Dermis microvascular lymphatic vessel endothelial cell (primary cell): ENCODE data around the gene HOXA3. TPM values are rescaled to one million over a fixed set of nuclear protein-coding genes. Genes with fewer than 3 reads are reported as not detected.
A peak's percentile ranks its signal among the peaks of the same experiment; 100 is the strongest.

Experiments
- DNase-seq, 2 donors: peaks; one replicate each; pipeline versions ENCODE4 v3.0.0 to v3.0.0-alpha.2; 2010; ENCODE audit warnings: low read depth in 2 of 2
- total RNA-seq: library from RNA; depleted of rRNA; stranded (reverse); fragments of >200 nt; gene quantifications from 2 replicates; pipeline ENCODE4 v1.2.1, GENCODE V29; 2014

Gene HOXA3
- total RNA-seq, 1 donor from 2014 or later: 3.0 TPM

- peak in 1 of 2 donors; percentile 64 for DNase-seq
Measured at GRCh38 chr7:27106181-27106900, 46.0 kb downstream of the HOXA3 start.

- DNase-seq: no peak
Measured at GRCh38 chr7:27105301-27106031, 46.9 kb downstream of the HOXA3 start.

- DNase-seq: no peak
Measured at GRCh38 chr7:27104341-27105058, 47.9 kb downstream of the HOXA3 start.

- DNase-seq: no peak
Measured at GRCh38 chr7:27103489-27104226, 48.7 kb downstream of the HOXA3 start.

- DNase-seq: peak in 1 of 2 donors; percentile 71
Measured at GRCh38 chr7:27102581-27103442, 49.6 kb downstream of the HOXA3 start, which contains the start of gene HOXA2. HOXA2 (minus strand) TSS chr7:27102683; CDS start chr7:27102500, 183 bp downstream.

- no peak for DNase-seq
Measured at GRCh38 chr7:27101957-27102580, 50.3 kb downstream of the HOXA3 start.

GRCh38 chr7:27101171-27101956, 51.0 kb downstream of the HOXA3 start:
- DNase-seq: no peak

GRCh38 chr7:27100694-27101170, 51.7 kb downstream of the HOXA3 start:
- DNase-seq: no peak

GRCh38 chr7:27099453-27100370, 52.7 kb downstream of the HOXA3 start:
- no peak for DNase-seq

- DNase-seq: peak in 1 of 2 donors; percentile 70
Measured at GRCh38 chr7:27098578-27099451, 53.6 kb downstream of the HOXA3 start.

- DNase-seq: no peak
Measured at GRCh38 chr7:27097686-27098577, 54.5 kb downstream of the HOXA3 start.

- peak in 1 of 2 donors; percentile 65 for DNase-seq
Measured at GRCh38 chr7:27096768-27097514, 55.4 kb downstream of the HOXA3 start.

GRCh38 chr7:27095897-27096767, 56.3 kb downstream of the HOXA3 start, which contains the start of gene HOXA1:
HOXA1 (minus strand) TSS chr7:27096000; CDS start chr7:27095912, 88 bp downstream.
- peak; percentile 90 to 96 for DNase-seq
